GM06990 (cell line): ENCODE data around the gene CUTC.
"Not testable (repeated sequence)": the region's sequence is repeated elsewhere in the genome, so short reads cannot be mapped to it uniquely, and the experiment has no call there.

ENCODE experiments used
- DNase-seq: peaks from one replicate; pipeline ENCODE4 v3.0.0-alpha.2; 2011; ENCODE audit not compliant: insufficient read length; ENCODE audit errors: extremely low read depth
- H3K27me3 ChIP-seq: replicated peaks from 2 replicates; pipeline ENCODE4 v1.6.0; 2011; ENCODE audit warnings: low read length; ENCODE audit not compliant: control insufficient read depth, insufficient read depth
- H3K36me3 ChIP-seq: 2 replicates; pipeline ENCODE4 v1.5.1; 2011; ENCODE audit warnings: low read length; ENCODE audit not compliant: control insufficient read depth, insufficient read depth
- H3K4me3 ChIP-seq: replicated peaks from 2 replicates; pipeline ENCODE4 v1.5.1; 2011; ENCODE audit warnings: low read depth, mild to moderate bottlenecking, control low read depth, low read length
- TF ChIP-seq, protein P1 (sequence below): IDR thresholded peaks from 2 replicates; pipeline ENCODE4 v1.5.1; 2011; ENCODE audit warnings: low read length, control low read depth, mild to moderate bottlenecking, inconsistent platforms; ENCODE audit not compliant: insufficient read depth, poor library complexity, severe bottlenecking

Gene CUTC

DNA sequence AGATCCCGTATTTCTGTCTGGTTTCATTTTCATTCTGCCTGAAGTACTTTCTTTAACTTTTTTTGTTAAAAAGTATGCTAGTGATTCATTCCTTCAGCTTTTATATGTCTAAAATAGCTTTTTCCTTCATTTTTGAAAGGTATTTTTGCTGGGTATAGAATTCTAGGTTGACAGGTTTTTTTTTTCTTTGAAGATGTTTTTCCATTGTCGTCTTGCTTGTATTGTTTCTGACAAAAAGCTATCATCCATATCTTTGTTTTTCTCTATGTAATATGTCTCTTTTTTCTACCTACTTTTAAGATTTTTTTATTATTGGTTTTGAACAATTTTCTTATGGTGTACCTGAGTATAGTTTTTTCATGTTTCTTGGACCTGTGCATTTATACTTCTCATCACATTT is 8.2 kb downstream of the CUTC start:
- Histone ChIP-seq H3K4me3 (no peak overlapping the region), H3K27me3 (no peaks in the 10 kb centered on the region), H3K36me3 (peaks cover 5% of the 10 kb centered on the region)
- no peak for DNase-seq
- TF ChIP-seq, protein P1, sequence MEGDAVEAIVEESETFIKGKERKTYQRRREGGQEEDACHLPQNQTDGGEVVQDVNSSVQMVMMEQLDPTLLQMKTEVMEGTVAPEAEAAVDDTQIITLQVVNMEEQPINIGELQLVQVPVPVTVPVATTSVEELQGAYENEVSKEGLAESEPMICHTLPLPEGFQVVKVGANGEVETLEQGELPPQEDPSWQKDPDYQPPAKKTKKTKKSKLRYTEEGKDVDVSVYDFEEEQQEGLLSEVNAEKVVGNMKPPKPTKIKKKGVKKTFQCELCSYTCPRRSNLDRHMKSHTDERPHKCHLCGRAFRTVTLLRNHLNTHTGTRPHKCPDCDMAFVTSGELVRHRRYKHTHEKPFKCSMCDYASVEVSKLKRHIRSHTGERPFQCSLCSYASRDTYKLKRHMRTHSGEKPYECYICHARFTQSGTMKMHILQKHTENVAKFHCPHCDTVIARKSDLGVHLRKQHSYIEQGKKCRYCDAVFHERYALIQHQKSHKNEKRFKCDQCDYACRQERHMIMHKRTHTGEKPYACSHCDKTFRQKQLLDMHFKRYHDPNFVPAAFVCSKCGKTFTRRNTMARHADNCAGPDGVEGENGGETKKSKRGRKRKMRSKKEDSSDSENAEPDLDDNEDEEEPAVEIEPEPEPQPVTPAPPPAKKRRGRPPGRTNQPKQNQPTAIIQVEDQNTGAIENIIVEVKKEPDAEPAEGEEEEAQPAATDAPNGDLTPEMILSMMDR, result no peak

GRCh38 chr10:99740933-99741559 is 9.0 kb downstream of the CUTC start:
- no peak for DNase-seq
- TF ChIP-seq, protein P1, result no peak
- no peaks in the 10 kb centered on the region for H3K27me3 ChIP-seq
- peaks cover 5% of the 10 kb centered on the region for H3K36me3 ChIP-seq
- H3K4me3 ChIP-seq, result no peak overlapping the region

DNA sequence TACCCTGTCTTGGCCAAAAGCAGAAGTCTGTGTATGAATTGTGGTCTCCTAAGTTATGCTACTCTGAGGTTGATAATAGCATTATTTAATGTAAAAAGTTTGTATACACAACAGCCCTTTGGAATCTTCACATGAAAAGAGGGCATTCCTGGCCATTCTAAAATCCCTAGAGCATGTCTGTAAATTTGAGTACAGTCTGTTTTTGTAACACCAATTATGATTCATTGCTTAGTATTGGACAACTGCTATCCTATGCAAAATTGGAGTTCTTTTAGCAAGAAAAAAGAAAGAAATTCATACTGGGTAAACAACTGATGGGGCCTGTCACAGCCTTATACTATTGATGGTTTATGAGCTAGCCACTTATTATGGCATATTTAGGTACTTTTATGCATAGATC is 10.2 kb downstream of the CUTC start:
- no peaks in the 10 kb centered on the region for H3K27me3 ChIP-seq
- H3K4me3 ChIP-seq, result no peak overlapping the region
- TF ChIP-seq, protein P1, result no peak
- DNase-seq, result no peak
- peaks cover 8% of the 10 kb centered on the region for H3K36me3 ChIP-seq

GRCh38 chr10:99742701-99743100 is 10.7 kb downstream of the CUTC start:
- no peaks in the 10 kb centered on the region for H3K27me3 ChIP-seq
- H3K4me3 ChIP-seq, result no peak overlapping the region
- no peak for DNase-seq
- TF ChIP-seq, protein P1, result no peak
- H3K36me3 ChIP-seq, result peaks cover 8% of the 10 kb centered on the region

GRCh38 chr10:99743841-99744240 is 11.8 kb downstream of the CUTC start:
- TF ChIP-seq, protein P1, result no peak
- Histone ChIP-seq H3K36me3 (peaks cover 8% of the 10 kb centered on the region), H3K4me3 (no peak overlapping the region), H3K27me3 (no peaks in the 10 kb centered on the region)
- DNase-seq, result no peak

- not testable (repeated sequence) for DNase-seq, H3K27me3 ChIP-seq, H3K4me3 ChIP-seq, H3K36me3 ChIP-seq
These were observed 14.1 kb downstream of the CUTC start for GRCh38 chr10:99746166-99746565.
